GM12878 (cell line): ENCODE results near the gene FADD.

Experiments
- BCL3 ChIP-seq: IDR thresholded peaks from 2 replicates; pipeline ENCODE4 v1.6.1; 2011; ENCODE audit warnings: borderline replicate concordance, low read depth, mild to moderate bottlenecking, moderate library complexity, low read length; ENCODE audit not compliant: insufficient read depth, poor library complexity, severe bottlenecking
- RFX5 ChIP-seq: IDR thresholded peaks from 2 replicates; pipeline ENCODE4 v1.6.1; 2011; ENCODE audit warnings: low read depth, low read length, improper control_type of control experiment
- USF2 ChIP-seq: IDR thresholded peaks from 2 replicates; pipeline ENCODE4 v1.6.1; 2011; ENCODE audit warnings: low read depth, low read length, improper control_type of control experiment, borderline replicate concordance

GRCh38 chr11:70200212-70200844, 2.8 kb upstream of the FADD start:
- TF ChIP-seq BCL3 (no peak), USF2 (no peak), RFX5 (no peak)
